RWPE2 (cell line): ENCODE measurements around the gene CST1.
"Not testable (repeated sequence)": the region's sequence is repeated elsewhere in the genome, so short reads cannot be mapped to it uniquely, and the experiment has no call there.

Experiments
- ATAC-seq: fragments of 200-7000 bp; cut with Tn5 transposase; 3 replicates; pipeline ENCODE4 v1.9.1; 2021; ENCODE audit warnings: low read depth
- DNase-seq: peaks from one replicate; pipeline ENCODE4 v3.0.0-alpha.2; 2020; ENCODE audit warnings: low spot score
- H3K27ac ChIP-seq: fragments of 450-650 bp; 2 replicates; pipeline ENCODE4 v1.5.1; 2017; ENCODE audit warnings: mild to moderate bottlenecking; ENCODE audit not compliant: poor library complexity, severe bottlenecking
- H3K27me3 ChIP-seq: fragments of 250-450 bp; sonication (Bioruptor Pico); 2 replicates; pipeline ENCODE4 v1.5.1; 2021; ENCODE audit warnings: mild to moderate bottlenecking, moderate library complexity; ENCODE audit not compliant: insufficient read depth, poor library complexity, severe bottlenecking
- H3K36me3 ChIP-seq: fragments of 250-450 bp; sonication (Bioruptor Pico); 2 replicates; pipeline ENCODE4 v1.5.1; 2020; ENCODE audit warnings: low read depth, mild to moderate bottlenecking, moderate library complexity
- H3K4me1 ChIP-seq: fragments of 250-450 bp; sonication (Bioruptor Pico); 2 replicates; pipeline ENCODE4 v1.5.1; 2021; ENCODE audit warnings: mild to moderate bottlenecking, moderate library complexity; ENCODE audit not compliant: insufficient read depth, poor library complexity, severe bottlenecking
- H3K4me3 ChIP-seq: fragments of 250-450 bp; sonication (Bioruptor Pico); 2 replicates; pipeline ENCODE4 v1.5.1; 2021; ENCODE audit warnings: mild to moderate bottlenecking, moderate library complexity; ENCODE audit not compliant: severe bottlenecking
- H3K9me3 ChIP-seq: fragments of 250-450 bp; sonication (Bioruptor Pico); 2 replicates; pipeline ENCODE4 v1.5.1; 2021; ENCODE audit warnings: mild to moderate bottlenecking, moderate library complexity; ENCODE audit not compliant: severe bottlenecking
- CTCF ChIP-seq: fragments of 450-650 bp; IDR thresholded peaks from one replicate; pipeline ENCODE4 v1.5.1; 2017; ENCODE audit warnings: mild to moderate bottlenecking, moderate library complexity; ENCODE audit not compliant: poor library complexity, severe bottlenecking

CST1 gene

GRCh38 chr20:23766531-23766930, 15.8 kb upstream of the CST1 start:
- H3K27me3 ChIP-seq = no peaks in the 10 kb centered on the region
- ATAC-seq (no peak), DNase-seq (no peak)
- no peaks in the 10 kb centered on the region for H3K4me1 ChIP-seq
- H3K36me3 ChIP-seq = no peaks in the 10 kb centered on the region
- H3K9me3 ChIP-seq = no peaks in the 10 kb centered on the region
- H3K27ac ChIP-seq = no peak overlapping the region
- no peak overlapping the region for H3K4me3 ChIP-seq
- TF ChIP-seq CTCF = no peak

- Histone ChIP-seq H3K27me3 (no peaks in the 10 kb centered on the region), H3K4me1 (no peaks in the 10 kb centered on the region), H3K4me3 (no peak overlapping the region), H3K36me3 (no peaks in the 10 kb centered on the region), H3K9me3 (no peaks in the 10 kb centered on the region), H3K27ac (no peak overlapping the region)
- no peak for TF ChIP-seq CTCF
- no peak for DNase-seq
- no peak for ATAC-seq
Observed at GRCh38 chr20:23765578-23765977, 14.8 kb upstream of the CST1 start.

- DNase-seq, H3K4me3 ChIP-seq, H3K4me1 ChIP-seq, H3K27ac ChIP-seq, H3K36me3 ChIP-seq, H3K27me3 ChIP-seq, ATAC-seq, H3K9me3 ChIP-seq: not testable (repeated sequence)
Observed at GRCh38 chr20:23764630-23765029, 13.9 kb upstream of the CST1 start.

- no peak for ATAC-seq
- Histone ChIP-seq H3K4me1 (no peaks in the 10 kb centered on the region), H3K27ac (no peak overlapping the region), H3K9me3 (no peaks in the 10 kb centered on the region), H3K4me3 (no peak overlapping the region), H3K27me3 (no peaks in the 10 kb centered on the region), H3K36me3 (no peaks in the 10 kb centered on the region)
- no peak for DNase-seq
- no peak for TF ChIP-seq CTCF
Observed at GRCh38 chr20:23763345-23763744, 12.6 kb upstream of the CST1 start.

GRCh38 chr20:23759306-23759940, 8.7 kb upstream of the CST1 start:
- Histone ChIP-seq H3K27ac (no peak overlapping the region), H3K4me1 (no peaks in the 10 kb centered on the region), H3K4me3 (no peak overlapping the region), H3K27me3 (no peaks in the 10 kb centered on the region), H3K36me3 (no peaks in the 10 kb centered on the region), H3K9me3 (no peaks in the 10 kb centered on the region)
- no peak for TF ChIP-seq CTCF
- DNase-seq = no peak
- no peak for ATAC-seq

GRCh38 chr20:23756792-23757191, 6.1 kb upstream of the CST1 start:
- H3K9me3 ChIP-seq, DNase-seq, H3K4me1 ChIP-seq, H3K36me3 ChIP-seq, H3K4me3 ChIP-seq, ATAC-seq, H3K27ac ChIP-seq, H3K27me3 ChIP-seq: not testable (repeated sequence)

GRCh38 chr20:23755131-23755611, 4.4 kb upstream of the CST1 start:
- ATAC-seq = peak; percentile 79
- H3K27me3 ChIP-seq, H3K4me3 ChIP-seq, H3K4me1 ChIP-seq, H3K36me3 ChIP-seq, DNase-seq, H3K9me3 ChIP-seq, H3K27ac ChIP-seq: not testable (repeated sequence)
